GM20431 (cell line): Measurements from ENCODE around the gene FBXL12.
"Not testable (repeated sequence)": the region's sequence is repeated elsewhere in the genome, so short reads cannot be mapped to it uniquely, and the experiment has no call there.

Experiments used
- in situ Hi-C: fragments of 300-500 bp; cut with MseI, MboI; formaldehyde crosslinking; loops from one replicate; pipeline ENCODE4 v1.15.0; 2020; ENCODE audit warnings: low sequenced_read_pairs; ENCODE audit not compliant: unreplicated experiment

FBXL12 gene, protein sequence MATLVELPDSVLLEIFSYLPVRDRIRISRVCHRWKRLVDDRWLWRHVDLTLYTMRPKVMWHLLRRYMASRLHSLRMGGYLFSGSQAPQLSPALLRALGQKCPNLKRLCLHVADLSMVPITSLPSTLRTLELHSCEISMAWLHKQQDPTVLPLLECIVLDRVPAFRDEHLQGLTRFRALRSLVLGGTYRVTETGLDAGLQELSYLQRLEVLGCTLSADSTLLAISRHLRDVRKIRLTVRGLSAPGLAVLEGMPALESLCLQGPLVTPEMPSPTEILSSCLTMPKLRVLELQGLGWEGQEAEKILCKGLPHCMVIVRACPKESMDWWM

DNA sequence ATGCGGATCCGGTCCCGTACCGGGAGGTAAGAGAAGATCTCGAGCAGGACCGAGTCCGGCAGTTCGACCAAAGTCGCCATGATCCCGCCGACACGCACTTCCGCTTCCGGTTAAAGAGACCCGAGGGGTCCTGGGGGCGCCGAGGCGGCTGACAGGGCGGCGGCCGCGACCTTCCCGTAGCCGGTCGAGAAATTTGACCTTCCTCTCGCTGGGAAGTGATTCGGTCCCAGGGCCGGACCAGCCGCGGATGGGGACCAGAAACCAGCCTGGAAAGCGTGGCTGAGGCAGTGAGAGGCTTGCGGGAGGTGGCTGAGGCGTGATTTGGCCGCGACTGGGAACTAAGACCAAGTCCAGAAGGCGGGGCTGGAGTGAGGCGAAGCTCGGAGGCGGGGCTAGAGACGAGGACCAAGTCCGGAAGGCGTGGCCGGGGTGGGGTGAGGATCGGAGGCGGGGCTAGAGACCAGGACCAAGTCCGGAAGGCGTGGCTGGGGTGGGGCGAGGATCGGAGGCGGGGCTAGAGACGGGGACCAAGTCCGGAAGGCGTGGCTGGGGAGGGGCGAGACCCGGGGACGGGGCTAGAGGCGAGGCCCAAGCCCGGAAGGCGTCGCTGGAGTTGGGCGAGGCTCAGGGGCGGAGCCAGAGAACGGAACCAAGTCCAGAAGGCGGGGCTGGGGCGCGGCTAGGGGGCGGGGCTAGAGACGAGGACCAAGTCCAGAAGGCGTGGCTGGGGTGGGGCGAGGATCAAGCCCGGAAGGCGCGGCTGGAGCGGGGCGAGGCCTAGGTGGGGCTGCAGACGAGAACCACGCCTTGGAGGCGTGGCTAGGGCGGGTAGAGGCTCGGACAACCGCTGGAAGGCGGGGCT, at the start of gene FBXL12:
FBXL12 (minus strand) TSS at position 346 of the 862 bp plus-strand sequence; CDS start at position 80, 266 bp downstream.
- in situ Hi-C loops: no loop called here

DNA sequence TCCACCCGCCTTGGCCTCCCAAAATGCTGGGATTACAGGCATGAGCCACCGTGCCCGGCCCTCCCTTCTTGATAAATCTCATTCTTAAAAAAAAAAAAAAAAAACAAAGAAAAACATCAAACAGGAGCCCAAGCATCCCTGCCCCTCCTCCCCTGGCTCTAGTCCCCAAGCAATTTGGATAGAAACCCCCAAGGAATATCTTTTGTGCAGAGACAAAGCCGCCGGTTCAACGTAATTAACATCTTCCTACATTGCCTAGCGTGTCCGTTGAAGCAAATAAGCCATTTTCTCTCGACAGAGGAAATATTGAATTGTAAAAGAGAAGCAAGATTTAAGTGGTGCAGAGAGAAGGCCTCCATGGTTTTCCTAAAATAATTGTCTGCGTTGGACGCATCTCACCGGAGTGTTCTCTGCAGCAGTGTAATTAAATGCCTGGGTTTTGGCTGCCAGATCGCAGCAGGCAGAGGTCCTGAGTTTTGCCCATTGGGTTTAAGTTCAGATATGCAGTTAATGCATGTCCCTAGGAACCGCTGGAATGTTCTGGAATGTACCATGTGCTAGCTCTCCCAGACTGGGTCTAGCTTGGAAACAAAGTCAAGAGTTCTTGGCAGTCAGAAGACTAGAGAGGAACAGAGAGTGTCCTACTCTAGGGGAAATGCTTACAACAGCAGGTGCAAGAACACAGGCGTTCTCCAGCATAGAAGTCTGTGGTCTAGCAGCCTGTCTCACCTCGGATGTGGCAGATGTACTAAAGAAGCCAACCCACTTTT, 47.0 kb upstream of the FBXL12 start:
- in situ Hi-C loops: no loop called here

- in situ Hi-C loops: no loop called here
Observed at GRCh38 chr19:9863759-9864158, 44.9 kb upstream of the FBXL12 start.

- in situ Hi-C loops: no loop called here
Observed at GRCh38 chr19:9862938-9863337, 44.1 kb upstream of the FBXL12 start.

DNA sequence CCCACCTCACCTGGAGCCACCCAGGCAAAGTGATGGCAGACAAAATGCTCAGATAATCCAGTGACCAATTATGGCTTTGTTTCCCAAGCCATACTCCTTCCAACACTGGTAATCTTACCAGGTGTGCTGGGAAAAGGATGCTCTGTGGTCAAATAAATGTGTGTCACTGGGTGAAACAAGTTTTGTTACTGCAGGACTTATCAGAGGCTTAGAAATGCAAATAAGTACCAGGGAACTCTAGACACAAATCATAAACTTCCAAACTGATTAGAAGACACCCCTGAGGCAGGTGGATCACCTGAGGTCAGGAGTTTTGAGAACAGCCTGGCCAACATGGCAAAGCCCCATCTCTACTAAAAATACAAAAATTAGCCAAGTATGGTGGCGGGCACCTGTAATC, 42.6 kb upstream of the FBXL12 start:
- in situ Hi-C loops: no loop called here

- in situ Hi-C loops: no loop called here
Observed at GRCh38 chr19:9860407-9860806, 41.5 kb upstream of the FBXL12 start.

DNA sequence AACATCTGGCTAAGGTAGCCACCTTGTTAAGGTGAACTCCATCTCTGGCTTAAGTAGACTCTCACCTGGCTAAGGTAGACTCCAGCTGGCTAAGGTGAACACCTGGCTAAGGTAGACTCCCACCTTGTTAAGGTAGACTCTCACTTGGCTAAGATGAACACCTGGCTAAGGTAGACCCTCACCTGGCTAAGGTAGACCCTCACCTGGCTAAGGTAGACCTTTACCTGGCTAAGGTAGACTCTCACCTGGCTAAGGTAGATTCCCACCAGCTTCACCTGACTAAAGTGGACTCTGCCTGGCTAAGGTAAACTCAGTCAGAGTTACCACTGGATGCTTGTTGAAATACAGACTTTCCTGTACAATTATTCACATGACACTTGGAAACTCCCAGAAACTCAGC, 39.9 kb upstream of the FBXL12 start:
- in situ Hi-C loops: no loop called here

GRCh38 chr19:9857920-9858746, 39.3 kb upstream of the FBXL12 start:
- in situ Hi-C loops: no loop called here

DNA sequence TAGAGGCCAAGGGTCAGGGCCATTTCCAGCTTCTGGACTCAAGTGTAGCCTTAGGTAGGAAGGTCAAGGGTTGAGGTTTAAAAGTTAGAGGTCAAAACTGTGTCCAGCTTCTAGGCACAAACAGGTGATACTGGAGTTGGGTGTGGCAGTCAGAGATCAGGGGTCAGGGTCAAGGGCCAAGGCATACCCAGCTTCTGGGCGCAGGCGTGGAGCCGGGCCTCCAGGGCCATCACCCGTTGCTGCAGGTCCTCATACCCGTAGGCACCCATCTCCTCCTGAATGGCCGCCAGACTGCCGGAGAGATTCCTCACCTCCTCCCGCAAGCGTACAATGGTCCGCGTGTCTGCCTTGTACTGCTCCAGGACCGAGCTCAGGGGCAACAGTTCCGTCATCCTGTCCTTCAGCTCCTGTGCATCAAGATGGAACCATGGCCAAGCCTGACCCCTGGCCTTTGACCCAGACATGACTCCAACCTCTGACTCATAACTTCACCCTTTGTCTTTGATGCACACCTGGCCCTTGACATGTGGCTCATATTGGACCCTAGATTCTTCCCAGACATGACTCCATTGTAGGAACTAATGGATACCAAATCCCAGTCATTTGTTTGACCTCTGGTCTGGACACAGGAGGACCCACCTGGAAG, 38.3 kb upstream of the FBXL12 start:
- in situ Hi-C loops: no loop called here

- in situ Hi-C loops: no loop called here
Observed at GRCh38 chr19:9856609-9857008, 37.7 kb upstream of the FBXL12 start.

- in situ Hi-C loops: no loop called here
Observed at GRCh38 chr19:9854282-9854846, 35.5 kb upstream of the FBXL12 start.

DNA sequence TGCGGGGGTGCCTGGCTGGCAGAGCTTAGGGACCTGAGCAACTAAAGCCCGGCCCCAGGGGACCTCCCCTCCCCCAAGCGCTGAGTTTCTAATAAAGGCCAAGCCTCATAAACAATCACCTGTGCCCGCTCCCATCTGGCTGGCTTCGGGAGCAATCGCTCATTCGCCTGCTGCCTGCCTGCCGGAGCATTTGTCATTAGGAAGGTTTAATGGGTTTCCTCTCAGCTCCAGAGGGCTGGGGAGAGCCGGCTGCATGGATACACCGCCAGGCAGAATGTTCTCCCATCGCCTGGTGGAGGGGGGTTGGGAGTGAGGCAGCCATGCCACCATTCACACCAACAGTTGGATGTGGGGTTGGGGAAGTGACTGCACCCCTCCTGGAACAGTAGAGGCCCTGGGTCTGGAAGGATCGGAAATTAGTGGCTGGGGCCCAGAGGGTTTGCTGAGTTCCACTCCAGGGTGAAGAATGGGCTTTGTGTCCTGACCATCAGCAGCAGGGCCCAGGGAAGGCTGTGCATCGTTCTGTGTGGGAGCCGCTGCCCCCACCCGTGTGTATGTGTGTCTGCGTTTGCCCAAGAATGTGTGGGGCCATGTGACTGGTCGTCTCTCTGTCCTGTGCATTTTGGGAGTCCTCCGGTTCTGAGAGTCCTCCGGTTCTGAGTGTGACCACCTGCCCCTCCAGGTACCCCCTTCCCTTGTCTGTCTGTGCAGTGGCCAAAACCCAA, 31.5 kb upstream of the FBXL12 start:
- in situ Hi-C loops: no loop called here

- in situ Hi-C loops: no loop called here
Observed at GRCh38 chr19:9849791-9850190, 30.9 kb upstream of the FBXL12 start.

- in situ Hi-C loops: no loop called here
Observed at GRCh38 chr19:9848762-9849161, 29.9 kb upstream of the FBXL12 start.

DNA sequence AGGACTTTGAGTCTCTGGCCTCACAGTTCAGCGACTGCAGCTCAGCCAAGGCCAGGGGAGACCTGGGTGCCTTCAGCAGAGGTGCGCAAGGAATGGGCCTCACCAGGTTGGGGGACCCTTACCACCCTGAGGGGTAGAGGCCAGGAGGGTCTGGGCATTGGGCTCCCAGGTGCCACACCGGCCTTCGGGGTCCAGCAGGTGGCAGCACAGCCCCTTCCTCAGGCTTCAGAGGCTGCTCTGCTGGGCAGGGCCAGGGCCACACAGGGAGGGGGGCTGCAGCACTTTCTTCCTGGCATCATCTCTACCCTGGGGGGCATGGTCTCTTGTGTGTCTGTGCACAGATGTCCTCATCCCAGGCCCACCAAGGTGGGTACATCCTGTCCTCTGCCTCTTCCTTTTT, 29.2 kb upstream of the FBXL12 start:
- in situ Hi-C loops: no loop called here

- in situ Hi-C loops: no loop called here
Observed at GRCh38 chr19:9847087-9847671, 28.3 kb upstream of the FBXL12 start.

DNA sequence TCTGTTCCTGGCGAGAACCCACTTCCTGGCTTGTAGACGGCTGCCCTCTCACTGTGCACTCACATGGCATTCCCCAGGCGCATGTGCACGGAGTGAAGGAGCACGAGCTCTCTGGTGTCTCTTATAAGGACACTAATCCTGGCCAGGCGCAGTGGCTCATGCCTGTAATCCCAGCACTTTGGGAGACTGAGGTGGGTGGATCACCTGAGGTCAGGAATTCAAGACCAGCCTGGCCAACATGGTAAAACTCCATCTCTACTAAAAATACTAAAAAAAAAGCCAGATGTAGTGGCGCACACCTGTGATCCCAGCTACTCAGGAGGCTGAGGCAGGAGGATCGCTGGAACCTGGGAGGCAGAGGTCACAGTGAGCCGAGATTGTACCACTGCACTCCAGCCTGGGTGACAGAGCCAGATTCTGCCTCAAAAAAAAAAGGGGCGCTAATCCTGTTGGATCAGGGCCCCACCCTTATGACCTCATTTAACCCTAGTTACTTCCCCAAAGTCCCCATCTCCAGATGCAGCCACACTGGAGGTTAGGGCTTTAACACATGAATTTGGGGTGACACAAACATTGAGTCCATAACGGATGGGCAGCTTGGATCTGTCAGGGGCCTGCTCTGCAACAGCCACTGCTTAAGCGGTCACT, 24.9 kb upstream of the FBXL12 start:
- in situ Hi-C loops: not testable (repeated sequence)
